Astrocyte (in vitro differentiated cells and primary cell): ENCODE data around the gene VSIG4. TPM values are rescaled to one million over a fixed set of nuclear protein-coding genes. Genes with fewer than 3 reads are reported as not detected.

Experiments
- DNase-seq: peaks from one replicate; pipeline ENCODE4 v3.0.0-alpha.2; 2010; ENCODE audit warnings: low read depth
- FAIRE-seq: peaks from 2 replicates; lab custom pipeline; 2011; peaks lifted over from hg19 to GRCh38; lab: Jason Lieb, UNC
- H2AFZ ChIP-seq: 2 replicates; pipeline ENCODE4 v1.6.0; 2012; ENCODE audit warnings: low read depth, low read length, inconsistent platforms
- H3K27ac ChIP-seq: 2 replicates; pipeline ENCODE4 v1.5.1; 2011; ENCODE audit warnings: low read depth, low read length, inconsistent platforms
- H3K27me3 ChIP-seq: 2 replicates; pipeline ENCODE4 v1.6.0; 2011; ENCODE audit warnings: low read length, inconsistent platforms; ENCODE audit not compliant: insufficient read depth
- H3K36me3 ChIP-seq: 2 replicates; pipeline ENCODE4 v1.5.1; 2011; ENCODE audit warnings: low read length, inconsistent platforms; ENCODE audit not compliant: insufficient read depth
- H3K4me1 ChIP-seq: 2 replicates; pipeline ENCODE4 v1.5.1; 2011; ENCODE audit warnings: low read length, inconsistent platforms; ENCODE audit not compliant: insufficient read depth
- H3K4me2 ChIP-seq: 2 replicates; pipeline ENCODE4 v1.6.0; 2012; ENCODE audit warnings: low read length, inconsistent platforms
- H3K4me3 ChIP-seq: 2 replicates; pipeline ENCODE4 v1.5.1; 2011; ENCODE audit warnings: low read depth, mild to moderate bottlenecking, low read length, inconsistent platforms; ENCODE audit not compliant: insufficient read depth
- H3K79me2 ChIP-seq: 2 replicates; pipeline ENCODE4 v1.6.0; 2012; ENCODE audit warnings: mild to moderate bottlenecking, low read length, inconsistent platforms; ENCODE audit not compliant: insufficient read depth
- H3K9ac ChIP-seq: 2 replicates; pipeline ENCODE4 v1.6.0; 2012; ENCODE audit warnings: mild to moderate bottlenecking, low read length, inconsistent platforms
- H3K9me3 ChIP-seq: 2 replicates; pipeline ENCODE4 v1.5.1; 2012; ENCODE audit warnings: low read depth, mild to moderate bottlenecking, low read length, inconsistent platforms; ENCODE audit not compliant: insufficient read depth
- H4K20me1 ChIP-seq: 2 replicates; pipeline ENCODE4 v1.6.0; 2012; ENCODE audit warnings: low read length, inconsistent platforms; ENCODE audit not compliant: insufficient read depth
- H3K27ac Mint-ChIP-seq: one replicate; pipeline ENCODE4 v1.8.0; 2021; ENCODE audit warnings: mild to moderate bottlenecking, mixed read lengths; ENCODE audit not compliant: unreplicated experiment
- H3K27me3 Mint-ChIP-seq: one replicate; pipeline ENCODE4 v1.8.0; 2021; ENCODE audit warnings: low read depth, mixed read lengths; ENCODE audit not compliant: unreplicated experiment
- H3K36me3 Mint-ChIP-seq: one replicate; pipeline ENCODE4 v1.8.0; 2021; ENCODE audit warnings: low read depth, mixed read lengths; ENCODE audit not compliant: unreplicated experiment
- H3K4me1 Mint-ChIP-seq: one replicate; pipeline ENCODE4 v1.8.0; 2021; ENCODE audit warnings: low read depth, mixed read lengths; ENCODE audit not compliant: unreplicated experiment
- H3K4me3 Mint-ChIP-seq: one replicate; pipeline ENCODE4 v1.8.0; 2021; ENCODE audit warnings: mild to moderate bottlenecking, moderate library complexity, mixed read lengths; ENCODE audit not compliant: unreplicated experiment
- H3K9me3 Mint-ChIP-seq: one replicate; pipeline ENCODE4 v1.8.0; 2021; ENCODE audit warnings: mild to moderate bottlenecking, mixed read lengths; ENCODE audit not compliant: unreplicated experiment
- CTCF ChIP-seq: IDR thresholded peaks from 2 replicates; pipeline ENCODE4 v1.5.1; 2011; ENCODE audit warnings: low read depth, mild to moderate bottlenecking, inconsistent platforms, low read length, moderate library complexity; ENCODE audit not compliant: insufficient read depth
- EZH2 ChIP-seq: IDR thresholded peaks from 2 replicates; pipeline ENCODE4 v1.6.1; 2012; ENCODE audit warnings: mild to moderate bottlenecking, low read length, inconsistent platforms; ENCODE audit not compliant: insufficient read depth
- total RNA-seq: library from RNA; stranded (reverse); gene quantifications from 2 replicates; pipeline ENCODE4 v1.2.1, GENCODE V29; 2021

VSIG4 gene
- total RNA-seq, 1 donor from 2014 or later = not detected

- peak; percentile 73 for FAIRE-seq
- Mint-ChIP-seq H3K4me1 (peaks cover 4% of the 10 kb centered on the region), H3K4me3 (no peak overlapping the region), H3K36me3 (no peaks in the 10 kb centered on the region), H3K27me3 (no peaks in the 10 kb centered on the region), H3K27ac (no peak overlapping the region), H3K9me3 (no peaks in the 10 kb centered on the region)
- Histone ChIP-seq H3K9me3 (no peaks in the 10 kb centered on the region), H2AFZ (no peak overlapping the region), H3K36me3 (no peaks in the 10 kb centered on the region), H4K20me1 (no peaks in the 10 kb centered on the region), H3K4me2 (no peak overlapping the region), H3K27me3 (no peaks in the 10 kb centered on the region), H3K4me3 (no peak overlapping the region), H3K27ac (no peak overlapping the region), H3K79me2 (no peaks in the 10 kb centered on the region), H3K9ac (no peak overlapping the region), H3K4me1 (no peaks in the 10 kb centered on the region)
- TF ChIP-seq EZH2 (no peak), CTCF (no peak)
- DNase-seq = no peak
Observed at GRCh38 chrX:65997978-65998717, 41.7 kb downstream of the VSIG4 start.

- H3K9me3 ChIP-seq = no peaks in the 10 kb centered on the region
- H3K79me2 ChIP-seq = no peaks in the 10 kb centered on the region
- no peak for DNase-seq
- no peak overlapping the region for H3K4me2 ChIP-seq
- Mint-ChIP-seq H3K4me1 (peaks cover 2% of the 10 kb centered on the region), H3K27ac (no peak overlapping the region), H3K27me3 (no peaks in the 10 kb centered on the region), H3K36me3 (no peaks in the 10 kb centered on the region), H3K4me3 (no peak overlapping the region), H3K9me3 (no peaks in the 10 kb centered on the region)
- H3K4me1 ChIP-seq = no peaks in the 10 kb centered on the region
- H3K36me3 ChIP-seq = no peaks in the 10 kb centered on the region
- H3K4me3 ChIP-seq = no peak overlapping the region
- H3K27ac ChIP-seq = no peak overlapping the region
- no peak overlapping the region for H3K9ac ChIP-seq
- FAIRE-seq = peak; percentile 86
- no peaks in the 10 kb centered on the region for H3K27me3 ChIP-seq
- no peak for TF ChIP-seq EZH2
- no peak for TF ChIP-seq CTCF
- no peak overlapping the region for H2AFZ ChIP-seq
- H4K20me1 ChIP-seq = no peaks in the 10 kb centered on the region
Observed at GRCh38 chrX:65994519-65995506, 45.1 kb downstream of the VSIG4 start.
